Daoy (cell line): ENCODE results near the gene LILRA1. TPM values are rescaled to one million over a fixed set of nuclear protein-coding genes. Genes with fewer than 3 reads are reported as not detected.
"Not testable (repeated sequence)": the region's sequence is repeated elsewhere in the genome, so short reads cannot be mapped to it uniquely, and the experiment has no call there.

Experiments used
- DNase-seq: peaks from one replicate; pipeline ENCODE4 v3.0.0-alpha.2; 2015; ENCODE audit warnings: low read depth
- total RNA-seq: library from RNA; depleted of rRNA; stranded (reverse); fragments of >200 nt; shearing (Covaris generic); gene quantifications from 2 replicates; pipeline ENCODE4 v1.2.3, GENCODE V29; 2014

The LILRA1 gene
- total RNA-seq, 1 experiment from 2014 or later: not detected

GRCh38 chr19:54576411-54576976 lies 16.9 kb upstream of the LILRA1 start:
- DNase-seq: no peak

GRCh38 chr19:54577334-54577733 lies 16.1 kb upstream of the LILRA1 start:
- no peak for DNase-seq

- DNase-seq: not testable (repeated sequence)
Observed at GRCh38 chr19:54578268-54578667, 15.2 kb upstream of the LILRA1 start.

GRCh38 chr19:54586397-54586796 lies 7.0 kb upstream of the LILRA1 start:
- DNase-seq: no peak

GRCh38 chr19:54587026-54587425 lies 6.4 kb upstream of the LILRA1 start:
- no peak for DNase-seq

GRCh38 chr19:54593931-54594626 lies 647 bp downstream of the LILRA1 start:
- not testable (repeated sequence) for DNase-seq

GRCh38 chr19:54594737-54595136 lies 1.3 kb downstream of the LILRA1 start:
- no peak for DNase-seq

GRCh38 chr19:54595680-54596436 lies 2.4 kb downstream of the LILRA1 start:
- DNase-seq: not testable (repeated sequence)

- DNase-seq: no peak
Observed at GRCh38 chr19:54600212-54600611, 6.8 kb downstream of the LILRA1 start.

- DNase-seq: no peak
Observed at GRCh38 chr19:54606230-54606629, 12.8 kb downstream of the LILRA1 start.

GRCh38 chr19:54606891-54607784 lies 13.7 kb downstream of the LILRA1 start:
- peak; percentile 16 for DNase-seq

- no peak for DNase-seq
Observed at GRCh38 chr19:54607785-54608150, 14.3 kb downstream of the LILRA1 start.

GRCh38 chr19:54608205-54608604 lies 14.8 kb downstream of the LILRA1 start:
- no peak for DNase-seq

- DNase-seq: no peak
Observed at GRCh38 chr19:54608792-54609191, 15.4 kb downstream of the LILRA1 start.

- DNase-seq: no peak
Observed at GRCh38 chr19:54609356-54609791, 15.9 kb downstream of the LILRA1 start.

GRCh38 chr19:54612428-54612827 lies 19.0 kb downstream of the LILRA1 start:
- no peak for DNase-seq

GRCh38 chr19:54614726-54615125 lies 21.3 kb downstream of the LILRA1 start:
- DNase-seq: no peak

- no peak for DNase-seq
Observed at GRCh38 chr19:54616057-54616456, 22.6 kb downstream of the LILRA1 start.

GRCh38 chr19:54616821-54617560 lies 23.6 kb downstream of the LILRA1 start:
- no peak for DNase-seq

- no peak for DNase-seq
Observed at GRCh38 chr19:54620464-54620863, 27.0 kb downstream of the LILRA1 start.

- no peak for DNase-seq
Observed at GRCh38 chr19:54622431-54622830, 29.0 kb downstream of the LILRA1 start.
